ENCODE data around the gene PCARE.

- TF ChIP-seq, protein P1, sequence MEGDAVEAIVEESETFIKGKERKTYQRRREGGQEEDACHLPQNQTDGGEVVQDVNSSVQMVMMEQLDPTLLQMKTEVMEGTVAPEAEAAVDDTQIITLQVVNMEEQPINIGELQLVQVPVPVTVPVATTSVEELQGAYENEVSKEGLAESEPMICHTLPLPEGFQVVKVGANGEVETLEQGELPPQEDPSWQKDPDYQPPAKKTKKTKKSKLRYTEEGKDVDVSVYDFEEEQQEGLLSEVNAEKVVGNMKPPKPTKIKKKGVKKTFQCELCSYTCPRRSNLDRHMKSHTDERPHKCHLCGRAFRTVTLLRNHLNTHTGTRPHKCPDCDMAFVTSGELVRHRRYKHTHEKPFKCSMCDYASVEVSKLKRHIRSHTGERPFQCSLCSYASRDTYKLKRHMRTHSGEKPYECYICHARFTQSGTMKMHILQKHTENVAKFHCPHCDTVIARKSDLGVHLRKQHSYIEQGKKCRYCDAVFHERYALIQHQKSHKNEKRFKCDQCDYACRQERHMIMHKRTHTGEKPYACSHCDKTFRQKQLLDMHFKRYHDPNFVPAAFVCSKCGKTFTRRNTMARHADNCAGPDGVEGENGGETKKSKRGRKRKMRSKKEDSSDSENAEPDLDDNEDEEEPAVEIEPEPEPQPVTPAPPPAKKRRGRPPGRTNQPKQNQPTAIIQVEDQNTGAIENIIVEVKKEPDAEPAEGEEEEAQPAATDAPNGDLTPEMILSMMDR (IDR thresholded peaks at IDR 0.05) = no peak
- no peak for TF ChIP-seq POLR2A (IDR thresholded peaks at IDR 0.05)
These were observed 20.5 kb downstream of the PCARE start for GRCh38 chr2:29053670-29054400.

All from right lobe of liver (tissue), 4 donors.